ENCODE data around the gene PIGQ. TPM values are rescaled to one million over a fixed set of nuclear protein-coding genes. Genes with fewer than 3 reads are reported as not detected.

PIGQ gene
- total and polyA plus RNA-seq, 2 of the 13 experiments (the other 11 are each of a cell fraction or from before 2014, with no cell fraction given), result 7.7 to 19.7 TPM

DNA sequence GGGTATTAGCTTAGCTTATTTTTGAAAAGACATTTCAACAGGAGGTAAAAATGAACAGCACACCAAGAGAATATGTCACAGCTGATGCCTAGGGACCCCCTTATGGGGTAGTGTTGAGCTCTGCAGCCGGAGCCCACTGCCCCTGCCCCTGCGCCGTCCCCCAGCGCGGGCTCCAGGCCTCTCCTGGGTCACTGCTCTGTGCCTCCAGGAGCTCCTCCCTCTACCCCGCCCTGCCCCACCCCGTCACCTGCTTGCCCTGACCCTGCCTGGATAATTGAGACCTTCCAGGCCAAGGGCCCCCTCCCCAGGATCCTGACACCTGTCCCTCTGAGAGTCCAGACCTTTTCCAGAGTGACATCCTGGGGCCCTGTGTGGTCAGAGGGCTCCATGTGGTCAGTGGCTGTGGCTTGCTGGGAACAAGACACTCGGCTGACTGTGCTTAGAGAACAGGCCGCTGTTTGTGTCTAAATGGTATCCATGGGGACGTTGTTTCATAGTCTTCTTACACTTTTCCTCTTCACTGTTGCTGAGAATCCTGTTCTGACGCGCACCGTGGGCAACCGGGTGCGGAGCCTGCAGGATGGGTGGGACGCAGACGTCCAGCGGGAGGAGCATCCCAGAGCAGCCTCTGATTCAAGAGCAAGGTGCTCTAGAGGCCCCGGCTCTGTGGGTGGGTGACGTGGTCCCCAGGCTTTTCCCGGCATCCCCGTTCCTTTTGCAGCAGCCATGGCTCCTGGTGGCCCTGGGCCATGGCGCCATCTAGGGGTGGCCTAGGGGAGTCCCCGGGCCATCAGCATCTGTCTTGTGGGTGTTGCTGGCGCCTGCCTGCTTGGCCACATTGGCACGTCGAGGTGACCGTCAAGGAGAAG lies 41.0 kb downstream of the PIGQ start (continued):
- TF ChIP-seq FOXA3 (CRISPR knock-in tag; IDR thresholded peaks at IDR 0.05), result 0 out of 2 replicates have a peak, but pooled peaks have one; percentile 18
- TF ChIP-seq, protein P1, sequence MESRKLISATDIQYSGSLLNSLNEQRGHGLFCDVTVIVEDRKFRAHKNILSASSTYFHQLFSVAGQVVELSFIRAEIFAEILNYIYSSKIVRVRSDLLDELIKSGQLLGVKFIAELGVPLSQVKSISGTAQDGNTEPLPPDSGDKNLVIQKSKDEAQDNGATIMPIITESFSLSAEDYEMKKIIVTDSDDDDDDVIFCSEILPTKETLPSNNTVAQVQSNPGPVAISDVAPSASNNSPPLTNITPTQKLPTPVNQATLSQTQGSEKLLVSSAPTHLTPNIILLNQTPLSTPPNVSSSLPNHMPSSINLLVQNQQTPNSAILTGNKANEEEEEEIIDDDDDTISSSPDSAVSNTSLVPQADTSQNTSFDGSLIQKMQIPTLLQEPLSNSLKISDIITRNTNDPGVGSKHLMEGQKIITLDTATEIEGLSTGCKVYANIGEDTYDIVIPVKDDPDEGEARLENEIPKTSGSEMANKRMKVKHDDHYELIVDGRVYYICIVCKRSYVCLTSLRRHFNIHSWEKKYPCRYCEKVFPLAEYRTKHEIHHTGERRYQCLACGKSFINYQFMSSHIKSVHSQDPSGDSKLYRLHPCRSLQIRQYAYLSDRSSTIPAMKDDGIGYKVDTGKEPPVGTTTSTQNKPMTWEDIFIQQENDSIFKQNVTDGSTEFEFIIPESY (CRISPR knock-in tag; IDR thresholded peaks at IDR 0.05), result peak; percentile 98
- TF ChIP-seq, protein P2, sequence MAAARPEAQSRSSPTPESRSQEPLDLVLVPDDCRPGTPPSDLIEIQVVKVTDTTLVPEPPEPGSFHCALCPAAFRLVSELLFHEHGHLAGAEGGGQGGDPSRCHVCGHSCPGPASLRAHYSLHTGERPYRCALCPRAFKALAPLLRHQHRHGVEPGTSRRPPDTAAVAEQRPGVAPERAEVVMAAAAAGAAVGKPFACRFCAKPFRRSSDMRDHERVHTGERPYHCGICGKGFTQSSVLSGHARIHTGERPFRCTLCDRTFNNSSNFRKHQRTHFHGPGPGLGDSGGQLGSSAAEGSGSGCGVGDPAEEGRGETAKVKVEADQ (CRISPR knock-in tag; IDR thresholded peaks at IDR 0.05; ENCODE audit: borderline replicate concordance), result no peak
- TF ChIP-seq RBFOX2 (IDR thresholded peaks at IDR 0.05; ENCODE audit: low read depth, low read length), result no peak
- peak; percentile 90 for TF ChIP-seq XRCC5 (optimal IDR thresholded peaks at IDR 0.05; ENCODE audit: low read length)
- TF ChIP-seq NBN (conservative IDR thresholded peaks at IDR 0.05), result no peak
- TF ChIP-seq ZNF557 (CRISPR knock-in tag; IDR thresholded peaks at IDR 0.05), result no peak
- TF ChIP-seq, protein P3, sequence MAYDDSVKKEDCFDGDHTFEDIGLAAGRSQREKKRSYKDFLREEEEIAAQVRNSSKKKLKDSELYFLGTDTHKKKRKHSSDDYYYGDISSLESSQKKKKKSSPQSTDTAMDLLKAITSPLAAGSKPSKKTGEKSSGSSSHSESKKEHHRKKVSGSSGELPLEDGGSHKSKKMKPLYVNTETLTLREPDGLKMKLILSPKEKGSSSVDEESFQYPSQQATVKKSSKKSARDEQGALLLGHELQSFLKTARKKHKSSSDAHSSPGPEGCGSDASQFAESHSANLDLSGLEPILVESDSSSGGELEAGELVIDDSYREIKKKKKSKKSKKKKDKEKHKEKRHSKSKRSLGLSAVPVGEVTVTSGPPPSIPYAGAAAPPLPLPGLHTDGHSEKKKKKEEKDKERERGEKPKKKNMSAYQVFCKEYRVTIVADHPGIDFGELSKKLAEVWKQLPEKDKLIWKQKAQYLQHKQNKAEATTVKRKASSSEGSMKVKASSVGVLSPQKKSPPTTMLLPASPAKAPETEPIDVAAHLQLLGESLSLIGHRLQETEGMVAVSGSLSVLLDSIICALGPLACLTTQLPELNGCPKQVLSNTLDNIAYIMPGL (CRISPR knock-in tag; IDR thresholded peaks at IDR 0.05; ENCODE audit: borderline replicate concordance in 1 of 2, low read depth in 1 of 2), result peak; percentile 54 to 80; a peak in 1 of 4 replicates
- TF ChIP-seq, protein P4, sequence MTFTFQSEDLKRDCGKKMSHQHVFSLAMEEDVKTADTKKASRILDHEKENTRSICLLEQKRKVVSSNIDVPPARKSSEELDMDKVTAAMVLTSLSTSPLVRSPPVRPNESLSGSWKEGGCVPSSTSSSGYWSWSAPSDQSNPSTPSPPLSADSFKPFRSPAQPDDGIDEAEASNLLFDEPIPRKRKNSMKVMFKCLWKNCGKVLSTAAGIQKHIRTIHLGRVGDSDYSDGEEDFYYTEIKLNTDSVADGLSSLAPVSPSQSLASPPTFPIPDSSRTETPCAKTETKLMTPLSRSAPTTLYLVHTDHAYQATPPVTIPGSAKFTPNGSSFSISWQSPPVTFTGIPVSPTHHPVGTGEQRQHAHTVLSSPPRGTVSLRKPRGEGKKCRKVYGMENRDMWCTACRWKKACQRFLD (CRISPR knock-in tag; IDR thresholded peaks at IDR 0.05; ENCODE audit: borderline replicate concordance), result no peak
- TF ChIP-seq SMC3 (IDR thresholded peaks at IDR 0.05; ENCODE audit: low read length), result peak; percentile 36; the same call in 1 of the 2 replicates
- TF ChIP-seq, protein P5, sequence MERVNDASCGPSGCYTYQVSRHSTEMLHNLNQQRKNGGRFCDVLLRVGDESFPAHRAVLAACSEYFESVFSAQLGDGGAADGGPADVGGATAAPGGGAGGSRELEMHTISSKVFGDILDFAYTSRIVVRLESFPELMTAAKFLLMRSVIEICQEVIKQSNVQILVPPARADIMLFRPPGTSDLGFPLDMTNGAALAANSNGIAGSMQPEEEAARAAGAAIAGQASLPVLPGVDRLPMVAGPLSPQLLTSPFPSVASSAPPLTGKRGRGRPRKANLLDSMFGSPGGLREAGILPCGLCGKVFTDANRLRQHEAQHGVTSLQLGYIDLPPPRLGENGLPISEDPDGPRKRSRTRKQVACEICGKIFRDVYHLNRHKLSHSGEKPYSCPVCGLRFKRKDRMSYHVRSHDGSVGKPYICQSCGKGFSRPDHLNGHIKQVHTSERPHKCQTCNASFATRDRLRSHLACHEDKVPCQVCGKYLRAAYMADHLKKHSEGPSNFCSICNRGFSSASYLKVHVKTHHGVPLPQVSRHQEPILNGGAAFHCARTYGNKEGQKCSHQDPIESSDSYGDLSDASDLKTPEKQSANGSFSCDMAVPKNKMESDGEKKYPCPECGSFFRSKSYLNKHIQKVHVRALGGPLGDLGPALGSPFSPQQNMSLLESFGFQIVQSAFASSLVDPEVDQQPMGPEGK (CRISPR knock-in tag; IDR thresholded peaks at IDR 0.05), result peak; percentile 15; the same call in 1 of the 2 replicates
- peak; percentile 69 for TF ChIP-seq ZBTB38 (CRISPR knock-in tag; IDR thresholded peaks at IDR 0.05)
- peak; percentile 32; the same call in 1 of the 2 replicates for TF ChIP-seq BHLHE40 (IDR thresholded peaks at IDR 0.05; ENCODE audit: low read length)
- TF ChIP-seq KDM2A (CRISPR knock-in tag; IDR thresholded peaks at IDR 0.05; ENCODE audit: borderline replicate concordance, low read depth), result peak; percentile 55; the same call in 1 of the 2 replicates
- peak; percentile 24; the same call in 1 of the 2 replicates for TF ChIP-seq RFX1 (IDR thresholded peaks at IDR 0.05)
- 0 out of 2 replicates have a peak, but pooled peaks have one; percentile 38 for TF ChIP-seq ZNF776 (CRISPR knock-in tag; IDR thresholded peaks at IDR 0.05)
- TF ChIP-seq THAP11 (CRISPR knock-in tag; IDR thresholded peaks at IDR 0.05), result peak; percentile 77
- no peak for TF ChIP-seq ZFP37 (CRISPR knock-in tag; IDR thresholded peaks at IDR 0.05; ENCODE audit: borderline replicate concordance)
- peak; percentile 24; the same call in 1 of the 2 replicates for TF ChIP-seq KAT8 (CRISPR knock-in tag; IDR thresholded peaks at IDR 0.05)
- TF ChIP-seq, protein P6, sequence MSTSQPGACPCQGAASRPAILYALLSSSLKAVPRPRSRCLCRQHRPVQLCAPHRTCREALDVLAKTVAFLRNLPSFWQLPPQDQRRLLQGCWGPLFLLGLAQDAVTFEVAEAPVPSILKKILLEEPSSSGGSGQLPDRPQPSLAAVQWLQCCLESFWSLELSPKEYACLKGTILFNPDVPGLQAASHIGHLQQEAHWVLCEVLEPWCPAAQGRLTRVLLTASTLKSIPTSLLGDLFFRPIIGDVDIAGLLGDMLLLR (CRISPR knock-in tag; IDR thresholded peaks at IDR 0.05), result 0 out of 2 replicates have a peak, but pooled peaks have one; percentile 35

Data from HepG2 (cell line).